GM21825 (cell line): ENCODE data around the gene NTRK2.

Source experiments
- ATAC-seq: cut with Tn5 transposase; IDR thresholded peaks from one replicate; pipeline ENCODE4 v1.9.1; 2021; ENCODE audit warnings: mild to moderate bottlenecking, moderate library complexity; ENCODE audit not compliant: unreplicated experiment

NTRK2 gene

GRCh38 chr9:84845956-84846900, 176.7 kb downstream of the NTRK2 start:
- no peak for ATAC-seq

- ATAC-seq = no peak
These were observed 177.4 kb downstream of the NTRK2 start for GRCh38 chr9:84846906-84847305.

GRCh38 chr9:84849049-84849448, 179.5 kb downstream of the NTRK2 start:
- no peak for ATAC-seq

GRCh38 chr9:84850830-84851392, 181.4 kb downstream of the NTRK2 start:
- ATAC-seq = no peak

- no peak for ATAC-seq
These were observed 182.5 kb downstream of the NTRK2 start for GRCh38 chr9:84851935-84852585.

- no peak for ATAC-seq
These were observed 183.2 kb downstream of the NTRK2 start for GRCh38 chr9:84852617-84853301.

GRCh38 chr9:84856181-84856632, 186.7 kb downstream of the NTRK2 start:
- no peak for ATAC-seq

- ATAC-seq = no peak
These were observed 187.7 kb downstream of the NTRK2 start for GRCh38 chr9:84857211-84857610.

- no peak for ATAC-seq
These were observed 188.8 kb downstream of the NTRK2 start for GRCh38 chr9:84858364-84858763.

- no peak for ATAC-seq
These were observed 191.0 kb downstream of the NTRK2 start for GRCh38 chr9:84860249-84861115.

GRCh38 chr9:84861455-84861854, 191.9 kb downstream of the NTRK2 start:
- no peak for ATAC-seq

- no peak for ATAC-seq
These were observed 192.8 kb downstream of the NTRK2 start for GRCh38 chr9:84862308-84862707.

- ATAC-seq = no peak
These were observed 193.3 kb downstream of the NTRK2 start for GRCh38 chr9:84862810-84863287.

- no peak for ATAC-seq
These were observed 193.8 kb downstream of the NTRK2 start for GRCh38 chr9:84863372-84863771.

GRCh38 chr9:84866396-84867175, 197.1 kb downstream of the NTRK2 start:
- ATAC-seq = no peak

GRCh38 chr9:84867186-84867585, 197.7 kb downstream of the NTRK2 start:
- no peak for ATAC-seq

GRCh38 chr9:84869091-84869490, 199.6 kb downstream of the NTRK2 start:
- ATAC-seq = no peak

- no peak for ATAC-seq
These were observed 202.5 kb downstream of the NTRK2 start for GRCh38 chr9:84871983-84872382.

- ATAC-seq = no peak
These were observed 204.5 kb downstream of the NTRK2 start for GRCh38 chr9:84874022-84874421.
